ENCODE results near the gene TAX1BP1.

DNA sequence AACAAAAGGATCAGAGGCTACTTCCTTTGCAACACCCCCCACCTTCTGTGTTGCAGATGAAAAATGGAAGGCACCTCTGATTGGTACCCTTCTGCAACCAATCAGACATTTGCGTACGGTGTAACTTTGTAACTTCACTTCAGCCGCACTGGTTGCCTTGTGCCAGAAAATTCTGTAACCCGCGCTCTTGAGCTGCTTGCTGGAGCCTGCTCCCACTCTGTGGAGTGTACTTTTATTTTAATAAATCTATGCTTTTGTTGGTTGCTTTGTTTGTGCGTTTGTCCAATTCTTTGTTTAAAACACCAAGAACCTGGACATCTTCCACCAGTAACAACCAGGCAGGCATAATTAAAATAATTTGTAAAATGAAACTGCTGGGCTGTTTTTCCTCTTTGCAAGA, 31.5 kb upstream of the TAX1BP1 start:
- TF ChIP-seq, protein P1, sequence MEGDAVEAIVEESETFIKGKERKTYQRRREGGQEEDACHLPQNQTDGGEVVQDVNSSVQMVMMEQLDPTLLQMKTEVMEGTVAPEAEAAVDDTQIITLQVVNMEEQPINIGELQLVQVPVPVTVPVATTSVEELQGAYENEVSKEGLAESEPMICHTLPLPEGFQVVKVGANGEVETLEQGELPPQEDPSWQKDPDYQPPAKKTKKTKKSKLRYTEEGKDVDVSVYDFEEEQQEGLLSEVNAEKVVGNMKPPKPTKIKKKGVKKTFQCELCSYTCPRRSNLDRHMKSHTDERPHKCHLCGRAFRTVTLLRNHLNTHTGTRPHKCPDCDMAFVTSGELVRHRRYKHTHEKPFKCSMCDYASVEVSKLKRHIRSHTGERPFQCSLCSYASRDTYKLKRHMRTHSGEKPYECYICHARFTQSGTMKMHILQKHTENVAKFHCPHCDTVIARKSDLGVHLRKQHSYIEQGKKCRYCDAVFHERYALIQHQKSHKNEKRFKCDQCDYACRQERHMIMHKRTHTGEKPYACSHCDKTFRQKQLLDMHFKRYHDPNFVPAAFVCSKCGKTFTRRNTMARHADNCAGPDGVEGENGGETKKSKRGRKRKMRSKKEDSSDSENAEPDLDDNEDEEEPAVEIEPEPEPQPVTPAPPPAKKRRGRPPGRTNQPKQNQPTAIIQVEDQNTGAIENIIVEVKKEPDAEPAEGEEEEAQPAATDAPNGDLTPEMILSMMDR (conservative IDR thresholded peaks at IDR 0.05 in 1 of 2, IDR thresholded peaks at IDR 0.05 in 1 of 2; ENCODE audit: extremely low read depth in 1 of 2, insufficient read depth in 1 of 2, low read depth in 1 of 2, low read length in 2 of 2) = no peak
- TF ChIP-seq EZH2 (IDR thresholded peaks at IDR 0.05; ENCODE audit: borderline replicate concordance, low read length) = no peak
